SJSA1 (cell line): ENCODE data around the gene VPS51. TPM values are rescaled to one million over a fixed set of nuclear protein-coding genes. Genes with fewer than 3 reads are reported as not detected.
"Not testable (repeated sequence)": the region's sequence is repeated elsewhere in the genome, so short reads cannot be mapped to it uniquely, and the experiment has no call there.

ENCODE experiments used
- DNase-seq, 2 experiments: peaks; one replicate each; pipeline ENCODE4 v3.0.0-alpha.2; 2015 to 2020; ENCODE audit warnings: low spot score in 2 of 2, low read depth in 1 of 2
- H3K27ac ChIP-seq: fragments of 250-450 bp; sonication (Bioruptor Pico); 2 replicates; pipeline ENCODE4 v1.5.1; 2020; ENCODE audit warnings: mild to moderate bottlenecking, moderate library complexity
- H3K27me3 ChIP-seq: fragments of 250-450 bp; sonication (Bioruptor Pico); replicated peaks from 2 replicates; pipeline ENCODE4 v1.5.1; 2020; ENCODE audit warnings: mild to moderate bottlenecking, moderate library complexity
- H3K36me3 ChIP-seq: fragments of 250-450 bp; sonication (Bioruptor Pico); 2 replicates; pipeline ENCODE4 v1.5.1; 2020; ENCODE audit warnings: mild to moderate bottlenecking
- H3K4me1 ChIP-seq: fragments of 250-450 bp; sonication (Bioruptor Pico); replicated peaks from 2 replicates; pipeline ENCODE4 v1.6.1; 2021; ENCODE audit warnings: mild to moderate bottlenecking
- H3K4me3 ChIP-seq: fragments of 250-450 bp; sonication (Bioruptor Pico); 2 replicates; pipeline ENCODE4 v1.5.1; 2020; ENCODE audit warnings: mild to moderate bottlenecking
- H3K9me3 ChIP-seq: fragments of 250-450 bp; sonication (Bioruptor Pico); replicated peaks from 2 replicates; pipeline ENCODE4 v1.5.1; 2020; ENCODE audit warnings: mild to moderate bottlenecking
- total RNA-seq: library from RNA; depleted of rRNA; stranded (reverse); fragments of >200 nt; shearing (Covaris generic); gene quantifications from 2 replicates; pipeline ENCODE4 v1.2.3, GENCODE V29; 2014

VPS51 gene
- total RNA-seq, 1 experiment from 2014 or later: 387 TPM

- no peak for DNase-seq
- Histone ChIP-seq H3K27me3 (peaks cover 14% of the 10 kb centered on the region), H3K4me1 (peaks cover 33% of the 10 kb centered on the region), H3K4me3 (no peak overlapping the region), H3K36me3 (peaks cover 60% of the 10 kb centered on the region), H3K9me3 (no peaks in the 10 kb centered on the region), H3K27ac (no peak overlapping the region)
Measured at GRCh38 chr11:65114538-65115171, 18.6 kb downstream of the VPS51 start.

DNA sequence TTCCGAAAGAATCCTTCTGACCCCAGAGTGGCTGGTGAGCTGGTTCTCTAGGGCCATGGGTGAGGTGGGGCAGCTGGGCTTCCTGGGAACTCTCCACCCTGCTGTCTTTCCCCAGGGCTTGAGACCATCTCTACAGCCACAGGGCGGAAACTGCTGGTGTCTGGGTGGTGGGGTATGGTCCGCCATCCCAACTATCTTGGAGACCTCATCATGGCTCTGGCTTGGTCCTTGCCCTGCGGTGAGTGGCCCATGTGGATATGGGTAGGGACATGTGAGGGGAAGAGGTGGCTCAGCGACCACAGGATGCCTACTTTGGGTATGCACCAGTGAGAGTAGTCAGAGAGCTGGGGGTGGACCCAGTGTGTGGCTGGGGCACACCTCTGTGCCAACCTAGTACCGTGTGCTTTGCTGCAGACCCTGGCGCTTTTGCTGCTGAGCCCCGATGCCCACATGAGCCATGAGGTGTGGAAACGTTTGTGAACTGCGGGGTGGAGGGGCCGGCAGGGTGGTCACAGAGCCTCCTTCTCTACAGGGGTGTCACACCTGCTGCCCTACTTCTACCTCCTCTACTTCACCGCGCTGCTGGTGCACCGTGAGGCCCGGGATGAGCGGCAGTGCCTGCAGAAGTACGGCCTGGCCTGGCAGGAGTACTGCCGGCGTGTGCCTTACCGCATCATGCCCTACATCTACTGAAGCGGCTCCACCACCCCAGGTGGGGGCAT lies 19.5 kb downstream of the VPS51 start:
- H3K36me3 ChIP-seq: peaks cover 60% of the 10 kb centered on the region
- H3K9me3 ChIP-seq: no peaks in the 10 kb centered on the region
- H3K4me1 ChIP-seq: peaks cover 31% of the 10 kb centered on the region
- H3K27me3 ChIP-seq: peaks cover 14% of the 10 kb centered on the region
- no peak for DNase-seq
- no peak overlapping the region for H3K4me3 ChIP-seq
- H3K27ac ChIP-seq: no peak overlapping the region

GRCh38 chr11:65116370-65117205 lies 20.6 kb downstream of the VPS51 start:
- peaks cover 33% of the 10 kb centered on the region for H3K4me1 ChIP-seq
- H3K27ac ChIP-seq: peak overlapping the region; percentile 4
- H3K9me3 ChIP-seq: no peaks in the 10 kb centered on the region
- H3K27me3 ChIP-seq: peaks cover 14% of the 10 kb centered on the region
- peak overlapping the region; percentile 66 for H3K4me3 ChIP-seq
- H3K36me3 ChIP-seq: peaks cover 61% of the 10 kb centered on the region
- DNase-seq: peak; percentile 36 to 67

DNA sequence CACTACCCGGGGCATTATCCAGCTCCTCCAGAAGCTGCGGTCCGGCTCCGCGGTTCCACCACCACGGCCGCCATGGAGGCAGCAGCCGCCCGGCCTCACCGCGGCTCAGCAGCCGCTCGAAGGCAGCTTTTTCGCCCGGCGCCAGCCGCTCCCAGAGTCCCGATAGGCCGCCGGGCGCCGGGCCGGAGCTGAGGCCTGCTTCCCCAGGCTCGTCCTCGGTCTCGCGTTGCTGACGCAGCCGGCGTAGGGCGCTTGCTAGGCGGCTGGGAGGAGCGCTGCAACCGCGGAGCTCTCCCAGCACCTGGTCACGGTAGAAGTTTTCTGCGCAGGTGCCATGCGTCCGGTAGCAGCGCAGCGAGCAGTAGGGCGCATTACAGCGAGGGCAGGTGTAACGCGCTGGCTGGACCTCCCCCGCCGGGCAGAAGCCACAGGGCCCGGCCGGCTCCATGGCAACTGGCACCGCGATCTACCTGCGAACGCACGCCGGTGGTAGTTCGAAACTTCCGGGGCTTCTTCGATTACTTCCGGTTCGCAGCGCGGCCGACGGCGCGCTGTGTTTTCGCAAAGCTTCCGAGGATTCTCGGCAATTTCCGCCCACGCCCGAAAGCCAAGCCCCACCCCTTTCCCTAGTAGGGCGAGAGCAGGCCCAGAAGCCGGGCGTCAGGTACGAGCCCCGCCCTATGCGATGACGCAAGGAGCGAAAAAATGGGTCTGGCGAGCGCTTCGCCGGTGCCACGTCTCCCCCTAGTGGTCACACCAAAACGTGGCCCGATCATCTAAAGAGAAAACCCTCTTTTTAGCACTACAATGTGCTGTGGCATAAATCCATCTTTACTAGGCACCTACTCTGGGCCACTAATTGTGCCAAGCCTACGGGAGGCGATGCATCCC lies 21.4 kb downstream of the VPS51 start, which contains the start of gene ZNHIT2:
ZNHIT2 (minus strand) TSS at position 496 of the 891 bp plus-strand sequence; CDS start at position 448, 48 bp downstream.
- H3K27me3 ChIP-seq: peaks cover 6% of the 10 kb centered on the region
- peaks cover 25% of the 10 kb centered on the region for H3K4me1 ChIP-seq
- peak within 1 kb of the TSS; percentile 4 for H3K27ac ChIP-seq
- peaks cover 67% of the 10 kb centered on the region for H3K36me3 ChIP-seq
- H3K4me3 ChIP-seq: peak within 1 kb of the TSS; percentile 66
- H3K9me3 ChIP-seq: no peaks in the 10 kb centered on the region
- peak; percentile 100 for DNase-seq

GRCh38 chr11:65118097-65118837 lies 22.3 kb downstream of the VPS51 start:
- H3K36me3 ChIP-seq: peaks cover 71% of the 10 kb centered on the region
- H3K9me3 ChIP-seq: no peaks in the 10 kb centered on the region
- peaks cover 23% of the 10 kb centered on the region for H3K4me1 ChIP-seq
- H3K4me3 ChIP-seq: peak overlapping the region; percentile 66; the same call in 1 of the 2 replicates
- no peaks in the 10 kb centered on the region for H3K27me3 ChIP-seq
- no peak for DNase-seq
- no peak overlapping the region for H3K27ac ChIP-seq

DNA sequence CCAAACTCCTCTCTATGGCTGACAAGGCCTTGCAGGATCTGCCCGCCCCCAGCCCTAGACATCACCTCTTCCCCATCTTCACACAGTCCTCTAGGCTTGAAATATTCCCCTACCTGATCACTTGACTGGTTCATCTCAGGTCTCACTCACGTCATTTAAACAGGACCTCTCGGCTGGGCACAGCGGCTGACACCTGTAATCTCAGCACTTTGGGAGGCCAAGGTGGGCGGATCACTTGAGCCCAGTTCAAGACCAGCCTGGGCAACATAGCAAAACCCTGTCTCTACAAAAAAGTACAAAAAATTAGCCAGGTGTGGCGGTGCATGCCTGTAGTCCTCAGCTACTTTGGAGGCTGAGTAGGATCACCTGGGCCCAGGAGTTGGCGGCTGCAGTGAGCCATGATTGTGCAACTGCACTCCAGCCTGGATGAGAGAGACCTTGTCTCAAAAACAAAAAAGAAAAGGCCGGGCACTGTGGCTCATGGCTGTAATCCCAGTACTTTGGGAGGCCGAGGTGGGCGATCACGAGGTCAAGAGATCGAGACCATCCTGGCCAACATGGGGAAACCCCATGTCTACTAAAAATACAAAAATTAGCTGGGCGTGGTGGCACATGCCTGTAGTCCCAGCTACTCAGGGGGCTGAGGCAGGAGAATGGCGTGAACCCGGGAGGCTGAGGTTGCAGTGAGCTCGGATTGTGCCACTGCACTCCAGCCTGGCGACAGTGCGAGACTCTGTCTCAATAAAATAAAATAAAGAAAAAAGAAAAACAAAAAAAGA lies 23.1 kb downstream of the VPS51 start:
- H3K27me3 ChIP-seq, H3K4me3 ChIP-seq, H3K9me3 ChIP-seq, DNase-seq, H3K27ac ChIP-seq: not testable (repeated sequence)
- peaks cover 75% of the 10 kb centered on the region for H3K36me3 ChIP-seq
- H3K4me1 ChIP-seq: peaks cover 23% of the 10 kb centered on the region

DNA sequence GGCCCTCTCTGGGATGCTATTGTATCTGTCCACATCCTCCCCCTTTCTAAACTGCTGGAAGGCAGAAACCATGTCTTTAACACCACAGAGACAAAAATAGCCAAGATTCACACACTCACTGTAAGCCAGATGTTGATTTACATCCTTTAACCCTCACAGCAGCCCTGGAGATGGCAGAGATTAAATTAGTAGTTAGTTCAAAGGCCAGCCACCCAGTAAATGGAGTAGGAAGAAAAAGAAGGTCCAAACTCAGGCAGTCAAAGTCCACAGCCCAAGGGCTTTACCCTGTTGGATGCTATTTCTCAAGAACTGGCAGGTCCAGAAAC lies 23.6 kb downstream of the VPS51 start:
- no peak overlapping the region for H3K27ac ChIP-seq
- H3K4me1 ChIP-seq: peaks cover 23% of the 10 kb centered on the region
- peaks cover 81% of the 10 kb centered on the region for H3K36me3 ChIP-seq
- DNase-seq: no peak
- no peak overlapping the region for H3K4me3 ChIP-seq
- no peaks in the 10 kb centered on the region for H3K27me3 ChIP-seq
- no peaks in the 10 kb centered on the region for H3K9me3 ChIP-seq

DNA sequence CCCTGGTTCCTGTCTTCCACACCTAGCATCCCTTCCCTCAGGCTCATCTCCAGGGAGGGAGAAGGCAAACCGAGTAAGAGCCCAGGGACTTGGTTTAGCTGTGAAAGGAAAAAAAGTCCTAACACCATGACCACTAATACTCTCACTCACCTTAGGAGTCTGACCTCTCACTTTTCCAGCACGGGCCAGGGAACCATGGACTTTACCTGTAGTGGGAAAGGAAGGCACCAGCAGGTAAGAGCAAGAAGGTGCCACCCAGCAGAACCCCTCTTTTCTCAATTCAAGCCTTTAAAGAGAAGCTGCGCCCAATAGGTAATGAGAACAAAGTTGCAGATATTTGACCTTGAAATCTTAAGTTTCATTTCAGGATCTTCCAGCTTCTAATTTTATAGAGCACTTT lies 24.8 kb downstream of the VPS51 start:
- Histone ChIP-seq H3K4me1 (peaks cover 23% of the 10 kb centered on the region), H3K27ac (no peak overlapping the region), H3K36me3 (peaks cover 86% of the 10 kb centered on the region), H3K9me3 (no peaks in the 10 kb centered on the region), H3K4me3 (peak overlapping the region; percentile 71), H3K27me3 (no peaks in the 10 kb centered on the region)
- no peak for DNase-seq

GRCh38 chr11:65121447-65121864 lies 25.4 kb downstream of the VPS51 start:
- no peaks in the 10 kb centered on the region for H3K9me3 ChIP-seq
- peaks cover 86% of the 10 kb centered on the region for H3K36me3 ChIP-seq
- H3K4me3 ChIP-seq: peak overlapping the region; percentile 71
- H3K27ac ChIP-seq: peak overlapping the region; percentile 49
- peak in 1 of 2 experiments; percentile 66 for DNase-seq
- H3K4me1 ChIP-seq: peaks cover 18% of the 10 kb centered on the region
- H3K27me3 ChIP-seq: no peaks in the 10 kb centered on the region

DNA sequence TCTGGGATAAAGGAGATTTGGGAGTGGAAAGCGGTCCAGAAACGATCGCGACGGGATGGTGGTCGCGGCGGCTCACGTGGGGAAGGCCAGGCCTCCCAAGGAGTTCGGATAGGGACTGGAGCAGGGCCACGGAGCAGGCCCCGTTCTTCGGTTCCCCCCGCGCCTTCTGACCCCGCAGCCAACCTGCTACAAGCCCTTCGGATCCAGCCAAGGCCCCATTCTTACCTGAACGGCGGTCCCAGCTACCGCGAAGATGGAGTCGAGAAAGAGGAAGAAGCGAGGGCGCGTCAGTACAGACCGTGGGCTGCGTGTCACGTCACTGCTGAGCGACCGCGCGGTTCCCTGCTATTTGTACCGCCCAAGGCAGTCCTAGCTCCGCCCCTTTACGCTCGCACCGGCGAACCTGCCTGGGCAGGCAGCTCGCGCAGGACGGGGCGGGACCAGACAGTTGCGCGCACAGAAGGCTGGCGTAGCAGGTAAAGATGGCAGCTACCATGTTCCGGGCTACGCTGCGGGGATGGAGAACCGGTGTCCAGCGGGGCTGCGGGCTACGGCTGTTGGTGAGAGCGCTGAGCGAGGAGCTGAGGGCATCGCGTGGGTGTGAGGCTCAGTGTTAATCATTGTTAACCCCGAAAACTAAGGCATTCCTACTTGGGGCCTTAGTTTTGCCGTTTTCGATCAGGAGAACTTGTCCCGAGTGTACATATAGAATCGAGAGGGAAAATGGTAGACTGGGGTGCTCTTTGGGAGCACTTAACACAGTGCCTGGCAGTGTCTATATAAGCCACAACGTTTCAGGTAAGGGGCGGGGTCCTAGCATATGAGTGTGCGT lies 26.1 kb downstream of the VPS51 start, which contains the start of the genes FAU and MRPL49:
FAU (minus strand) TSS at position 270 of the 832 bp plus-strand sequence. CDS start 321 bp downstream, outside the sequence.
MRPL49 (plus strand) TSS at position 457 of the 832 bp plus-strand sequence; CDS start at position 483, 26 bp downstream.
- Histone ChIP-seq H3K9me3 (no peaks in the 10 kb centered on the region), H3K36me3 (peaks cover 86% of the 10 kb centered on the region), H3K27ac (peak within 1 kb of the TSS; percentile 49), H3K4me3 (peak within 1 kb of the TSS; percentile 71), H3K27me3 (no peaks in the 10 kb centered on the region), H3K4me1 (peaks cover 12% of the 10 kb centered on the region)
- peak; percentile 94 to 100 for DNase-seq

GRCh38 chr11:65124480-65125196 lies 28.6 kb downstream of the VPS51 start:
- peaks cover 12% of the 10 kb centered on the region for H3K4me1 ChIP-seq
- H3K4me3 ChIP-seq: no peak overlapping the region
- no peaks in the 10 kb centered on the region for H3K9me3 ChIP-seq
- no peak for DNase-seq
- peaks cover 89% of the 10 kb centered on the region for H3K36me3 ChIP-seq
- H3K27me3 ChIP-seq: no peaks in the 10 kb centered on the region
- no peak overlapping the region for H3K27ac ChIP-seq
